ENCODE measurements around the gene CAGE1.

Gene CAGE1

GRCh38 chr6:7311176-7311575, 78.4 kb downstream of the CAGE1 start:
- H3K4me3 ChIP-seq (ENCODE audit: low read depth, low read length) = peak overlapping the region; percentile 84
- no peak for TF ChIP-seq CTCF (IDR thresholded peaks at IDR 0.05; ENCODE audit: control insufficient read depth, extremely low read depth, insufficient read depth)
- no peak for DNase-seq (ENCODE audit: low read depth)

GRCh38 chr6:7309050-7309449, 80.5 kb downstream of the CAGE1 start:
- no peak for TF ChIP-seq CTCF (IDR thresholded peaks at IDR 0.05; ENCODE audit: control insufficient read depth, extremely low read depth, insufficient read depth)
- no peak for DNase-seq (ENCODE audit: low read depth)
- H3K4me3 ChIP-seq (ENCODE audit: low read depth, low read length) = no peak overlapping the region

GRCh38 chr6:7307533-7307932, 82.0 kb downstream of the CAGE1 start:
- DNase-seq (ENCODE audit: low read depth) = no peak
- H3K4me3 ChIP-seq (ENCODE audit: low read depth, low read length) = no peak overlapping the region
- TF ChIP-seq CTCF (IDR thresholded peaks at IDR 0.05; ENCODE audit: control insufficient read depth, extremely low read depth, insufficient read depth) = no peak

- no peak overlapping the region for H3K4me3 ChIP-seq (ENCODE audit: low read depth, low read length)
- TF ChIP-seq CTCF (IDR thresholded peaks at IDR 0.05; ENCODE audit: control insufficient read depth, extremely low read depth, insufficient read depth) = no peak
- DNase-seq (ENCODE audit: low read depth) = peak; percentile 11
Measured at GRCh38 chr6:7304821-7305220, 84.7 kb downstream of the CAGE1 start.

GRCh38 chr6:7301702-7302101, 87.8 kb downstream of the CAGE1 start:
- no peak overlapping the region for H3K4me3 ChIP-seq (ENCODE audit: low read depth, low read length)
- no peak for TF ChIP-seq CTCF (IDR thresholded peaks at IDR 0.05; ENCODE audit: control insufficient read depth, extremely low read depth, insufficient read depth)
- DNase-seq (ENCODE audit: low read depth) = no peak

GRCh38 chr6:7300926-7301325, 88.6 kb downstream of the CAGE1 start:
- H3K4me3 ChIP-seq (ENCODE audit: low read depth, low read length) = no peak overlapping the region
- DNase-seq (ENCODE audit: low read depth) = no peak
- TF ChIP-seq CTCF (IDR thresholded peaks at IDR 0.05; ENCODE audit: control insufficient read depth, extremely low read depth, insufficient read depth) = no peak

GRCh38 chr6:7298113-7298512, 91.4 kb downstream of the CAGE1 start:
- no peak overlapping the region for H3K4me3 ChIP-seq (ENCODE audit: low read depth, low read length)
- DNase-seq (ENCODE audit: low read depth) = no peak
- TF ChIP-seq CTCF (IDR thresholded peaks at IDR 0.05; ENCODE audit: control insufficient read depth, extremely low read depth, insufficient read depth) = no peak
